ENCODE measurements around the gene BCL7A.

The BCL7A gene

GRCh38 chr12:122094735-122095631 lies 73.3 kb downstream of the BCL7A start:
- Histone ChIP-seq H3K9me3 (ENCODE audit: low read depth, low read length) (no peaks in the 10 kb centered on the region), H3K9ac (ENCODE audit: insufficient read length) (no peak overlapping the region), H3K4me3 (no peak overlapping the region), H3K36me3 (ENCODE audit: insufficient read depth, low read length) (no peaks in the 10 kb centered on the region), H3K27ac (peak overlapping the region; percentile 57; the same call in 1 of the 2 replicates)
- no peak for TF ChIP-seq POLR2AphosphoS5 (IDR thresholded peaks at IDR 0.05; ENCODE audit: borderline replicate concordance, low read depth, low read length)
- no peak for TF ChIP-seq FOXP2 (optimal IDR thresholded peaks at IDR 0.05; ENCODE audit: control extremely low read depth, extremely low read length, insufficient read depth)
- no peak for TF ChIP-seq EZH2 (IDR thresholded peaks at IDR 0.05)
- DNase-seq (ENCODE audit: low read depth, low spot score), result no peak

- no peaks in the 10 kb centered on the region for H3K9me3 ChIP-seq (ENCODE audit: low read depth, low read length)
- H3K9ac ChIP-seq (ENCODE audit: insufficient read length), result no peak overlapping the region
- no peak overlapping the region for H3K4me3 ChIP-seq
- no peaks in the 10 kb centered on the region for H3K36me3 ChIP-seq (ENCODE audit: insufficient read depth, low read length)
- H3K27ac ChIP-seq, result no peak overlapping the region
- no peak for DNase-seq (ENCODE audit: low read depth, low spot score)
- TF ChIP-seq POLR2AphosphoS5 (IDR thresholded peaks at IDR 0.05; ENCODE audit: borderline replicate concordance, low read depth, low read length), result no peak
Observed at GRCh38 chr12:122096014-122096413, 74.3 kb downstream of the BCL7A start.

GRCh38 chr12:122096591-122097149 lies 75.0 kb downstream of the BCL7A start:
- TF ChIP-seq FOXP2 (optimal IDR thresholded peaks at IDR 0.05; ENCODE audit: control extremely low read depth, extremely low read length, insufficient read depth) (no peak), EZH2 (IDR thresholded peaks at IDR 0.05) (no peak), POLR2AphosphoS5 (IDR thresholded peaks at IDR 0.05; ENCODE audit: borderline replicate concordance, low read depth, low read length) (no peak)
- Histone ChIP-seq H3K9ac (ENCODE audit: insufficient read length) (no peak overlapping the region), H3K4me3 (no peak overlapping the region), H3K36me3 (ENCODE audit: insufficient read depth, low read length) (no peaks in the 10 kb centered on the region), H3K9me3 (ENCODE audit: low read depth, low read length) (no peaks in the 10 kb centered on the region), H3K27ac (no peak overlapping the region)
- no peak for DNase-seq (ENCODE audit: low read depth, low spot score)

- TF ChIP-seq POLR2AphosphoS5 (IDR thresholded peaks at IDR 0.05; ENCODE audit: borderline replicate concordance, low read depth, low read length) (no peak), FOXP2 (optimal IDR thresholded peaks at IDR 0.05; ENCODE audit: control extremely low read depth, extremely low read length, insufficient read depth) (no peak), EZH2 (IDR thresholded peaks at IDR 0.05) (no peak)
- H3K9me3 ChIP-seq (ENCODE audit: low read depth, low read length), result no peaks in the 10 kb centered on the region
- H3K27ac ChIP-seq, result no peak overlapping the region
- H3K36me3 ChIP-seq (ENCODE audit: insufficient read depth, low read length), result no peaks in the 10 kb centered on the region
- DNase-seq (ENCODE audit: low read depth, low spot score), result no peak
- H3K9ac ChIP-seq (ENCODE audit: insufficient read length), result no peak overlapping the region
- no peak overlapping the region for H3K4me3 ChIP-seq
Observed at GRCh38 chr12:122097584-122097926, 75.9 kb downstream of the BCL7A start.

- no peak overlapping the region for H3K9ac ChIP-seq (ENCODE audit: insufficient read length)
- no peaks in the 10 kb centered on the region for H3K9me3 ChIP-seq (ENCODE audit: low read depth, low read length)
- no peak for DNase-seq (ENCODE audit: low read depth, low spot score)
- no peak overlapping the region for H3K27ac ChIP-seq
- no peaks in the 10 kb centered on the region for H3K36me3 ChIP-seq (ENCODE audit: insufficient read depth, low read length)
- TF ChIP-seq POLR2AphosphoS5 (IDR thresholded peaks at IDR 0.05; ENCODE audit: borderline replicate concordance, low read depth, low read length), result no peak
- TF ChIP-seq EZH2 (IDR thresholded peaks at IDR 0.05), result no peak
- TF ChIP-seq FOXP2 (optimal IDR thresholded peaks at IDR 0.05; ENCODE audit: control extremely low read depth, extremely low read length, insufficient read depth), result no peak
- H3K4me3 ChIP-seq, result no peak overlapping the region
Observed at GRCh38 chr12:122097927-122098756, 76.5 kb downstream of the BCL7A start.

- no peak for DNase-seq (ENCODE audit: low read depth, low spot score)
- H3K9me3 ChIP-seq (ENCODE audit: low read depth, low read length), result no peaks in the 10 kb centered on the region
- H3K27ac ChIP-seq, result no peak overlapping the region
- TF ChIP-seq POLR2AphosphoS5 (IDR thresholded peaks at IDR 0.05; ENCODE audit: borderline replicate concordance, low read depth, low read length) (no peak), FOXP2 (optimal IDR thresholded peaks at IDR 0.05; ENCODE audit: control extremely low read depth, extremely low read length, insufficient read depth) (no peak), EZH2 (IDR thresholded peaks at IDR 0.05) (no peak)
- no peak overlapping the region for H3K9ac ChIP-seq (ENCODE audit: insufficient read length)
- no peaks in the 10 kb centered on the region for H3K36me3 ChIP-seq (ENCODE audit: insufficient read depth, low read length)
- no peak overlapping the region for H3K4me3 ChIP-seq
Observed at GRCh38 chr12:122099280-122099749, 77.6 kb downstream of the BCL7A start.

- H3K9ac ChIP-seq (ENCODE audit: insufficient read length), result no peak overlapping the region
- TF ChIP-seq FOXP2 (optimal IDR thresholded peaks at IDR 0.05; ENCODE audit: control extremely low read depth, extremely low read length, insufficient read depth), result no peak
- TF ChIP-seq EZH2 (IDR thresholded peaks at IDR 0.05), result no peak
- TF ChIP-seq POLR2AphosphoS5 (IDR thresholded peaks at IDR 0.05; ENCODE audit: borderline replicate concordance, low read depth, low read length), result no peak
- H3K36me3 ChIP-seq (ENCODE audit: insufficient read depth, low read length), result no peaks in the 10 kb centered on the region
- no peak overlapping the region for H3K4me3 ChIP-seq
- no peaks in the 10 kb centered on the region for H3K9me3 ChIP-seq (ENCODE audit: low read depth, low read length)
- 0 out of 2 replicates have a peak overlapping the region, but pooled peaks have one; percentile 36 for H3K27ac ChIP-seq
- no peak for DNase-seq (ENCODE audit: low read depth, low spot score)
Observed at GRCh38 chr12:122099856-122100255, 78.2 kb downstream of the BCL7A start.

- no peaks in the 10 kb centered on the region for H3K9me3 ChIP-seq (ENCODE audit: low read depth, low read length)
- H3K4me3 ChIP-seq, result no peak overlapping the region
- H3K9ac ChIP-seq (ENCODE audit: insufficient read length), result no peak overlapping the region
- no peak for DNase-seq (ENCODE audit: low read depth, low spot score)
- no peak for TF ChIP-seq EZH2 (IDR thresholded peaks at IDR 0.05)
- H3K27ac ChIP-seq, result peak overlapping the region; percentile 36; the same call in 1 of the 2 replicates
- no peaks in the 10 kb centered on the region for H3K36me3 ChIP-seq (ENCODE audit: insufficient read depth, low read length)
Observed at GRCh38 chr12:122100568-122100967, 78.9 kb downstream of the BCL7A start.

Data from SK-N-MC (cell line).